ENCODE measurements around the gene AGO1. TPM values are rescaled to one million over a fixed set of nuclear protein-coding genes. Genes with fewer than 3 reads are reported as not detected.

Gene AGO1
- total and polyA plus RNA-seq, 2 of the 8 experiments (the other 6 are each of a cell fraction or from before 2014, with no cell fraction given): 15.1 to 73.7 TPM

- no peak overlapping the region; a peak in 1 of 4 replicates for H3K4me2 ChIP-seq (ENCODE audit: insufficient read depth in 1 of 2, low read depth in 2 of 2, low read length in 2 of 2)
- H2BK5ac ChIP-seq (ENCODE audit: low read depth, low read length): no peak overlapping the region
- H4K91ac ChIP-seq (replicated peaks; ENCODE audit: insufficient read length, low read length): no peak overlapping the region
- no peak overlapping the region for H3K4me3 ChIP-seq (ENCODE audit: extremely low read depth in 1 of 4, insufficient read depth in 2 of 4, low read depth in 3 of 4, low read length in 4 of 4)
- no peaks in the 10 kb centered on the region for H3K9me3 ChIP-seq (ENCODE audit: insufficient read depth in 2 of 2, low read depth in 1 of 2, low read length in 1 of 2)
- no peak overlapping the region for H2AFZ ChIP-seq (ENCODE audit: low read length)
- no peak overlapping the region for H4K5ac ChIP-seq (ENCODE audit: insufficient read length, low read depth, low read length)
- H4K20me1 ChIP-seq (replicated peaks in 1 of 2; ENCODE audit: control insufficient read depth in 1 of 2, insufficient read depth in 2 of 2, low read length in 2 of 2): peaks cover 3 to 11% of the 10 kb centered on the region in 2 experiments
- no peak overlapping the region for H2BK20ac ChIP-seq (ENCODE audit: low read length)
- no peak overlapping the region for H3K4ac ChIP-seq (replicated peaks; ENCODE audit: insufficient read length, low read depth, low read length)
- H3K79me1 ChIP-seq (ENCODE audit: low read depth, low read length): peaks cover 4% of the 10 kb centered on the region
- CTCF ChIA-PET (ENCODE audit: partially characterized antibody): interaction anchor here (0.9 to 3.4 kb wide), 9 partner anchors 9 to 155 kb away, joined by 3 to 22 read pairs (median 9); no protein-coding TSS in a partner anchor
- no peak overlapping the region for H2AK5ac ChIP-seq (ENCODE audit: low read depth, low read length)
- peaks cover 9 to 23% (median 22%) of the 10 kb centered on the region in 4 experiments for H3K4me1 ChIP-seq (replicated peaks in 1 of 4; ENCODE audit: control insufficient read depth in 3 of 4, insufficient read depth in 4 of 4, low read length in 3 of 4)
- H3K14ac ChIP-seq (ENCODE audit: insufficient read length): no peak overlapping the region
- no peak overlapping the region for H3K18ac ChIP-seq (ENCODE audit: extremely low read depth, low read length)
- H2BK12ac ChIP-seq (ENCODE audit: low read depth, low read length): no peak overlapping the region
- POLR2A ChIA-PET (ENCODE audit: partially characterized antibody): interaction anchor here (3.2 kb wide), 1 partner anchor 49 kb away, joined by 19 read pairs; the partner anchor contains the start of gene AGO3
- peaks cover 9% of the 10 kb centered on the region for H3K23me2 ChIP-seq (ENCODE audit: low read depth, low read length)
- peaks cover 0 to 5% (median 2%) of the 10 kb centered on the region in 4 experiments; a peak in 2 of 7 replicates for H3K27me3 ChIP-seq (replicated peaks in 1 of 4; ENCODE audit: control insufficient read depth in 3 of 4, extremely low read depth in 1 of 4, insufficient read depth in 3 of 4, low read length in 3 of 4)
- no peak for FAIRE-seq
- H2BK15ac ChIP-seq (ENCODE audit: low read length): no peak overlapping the region
- TF ChIP-seq ZNF274 (IDR thresholded peaks at IDR 0.05; ENCODE audit: borderline replicate concordance, extremely low read depth, low read length) (no peak), SP2 (IDR thresholded peaks at IDR 0.05; ENCODE audit: low read length) (no peak), TCF12 (IDR thresholded peaks at IDR 0.05; ENCODE audit: low read depth, low read length) (no peak), CREB1 (IDR thresholded peaks at IDR 0.05) (no peak), SP4 (IDR thresholded peaks at IDR 0.05; ENCODE audit: low read length) (no peak), TEAD4 (IDR thresholded peaks at IDR 0.05; ENCODE audit: low read depth, low read length) (no peak), CEBPB (IDR thresholded peaks at IDR 0.05; ENCODE audit: low read depth, low read length) (no peak), EP300 (IDR thresholded peaks at IDR 0.05; ENCODE audit: borderline replicate concordance in 1 of 2, low read depth in 2 of 2, low read length in 2 of 2) (no peak), SP1 (IDR thresholded peaks at IDR 0.05; ENCODE audit: low read depth, low read length) (no peak), TBP (IDR thresholded peaks at IDR 0.05; ENCODE audit: low read depth, low read length) (no peak), BACH1 (IDR thresholded peaks at IDR 0.05; ENCODE audit: low read length) (no peak)
- TF ChIP-seq, protein P1, sequence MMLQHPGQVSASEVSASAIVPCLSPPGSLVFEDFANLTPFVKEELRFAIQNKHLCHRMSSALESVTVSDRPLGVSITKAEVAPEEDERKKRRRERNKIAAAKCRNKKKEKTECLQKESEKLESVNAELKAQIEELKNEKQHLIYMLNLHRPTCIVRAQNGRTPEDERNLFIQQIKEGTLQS (IDR thresholded peaks at IDR 0.05; ENCODE audit: insufficient read depth, low read depth, low read length): no peak
- TF ChIP-seq, protein P2, sequence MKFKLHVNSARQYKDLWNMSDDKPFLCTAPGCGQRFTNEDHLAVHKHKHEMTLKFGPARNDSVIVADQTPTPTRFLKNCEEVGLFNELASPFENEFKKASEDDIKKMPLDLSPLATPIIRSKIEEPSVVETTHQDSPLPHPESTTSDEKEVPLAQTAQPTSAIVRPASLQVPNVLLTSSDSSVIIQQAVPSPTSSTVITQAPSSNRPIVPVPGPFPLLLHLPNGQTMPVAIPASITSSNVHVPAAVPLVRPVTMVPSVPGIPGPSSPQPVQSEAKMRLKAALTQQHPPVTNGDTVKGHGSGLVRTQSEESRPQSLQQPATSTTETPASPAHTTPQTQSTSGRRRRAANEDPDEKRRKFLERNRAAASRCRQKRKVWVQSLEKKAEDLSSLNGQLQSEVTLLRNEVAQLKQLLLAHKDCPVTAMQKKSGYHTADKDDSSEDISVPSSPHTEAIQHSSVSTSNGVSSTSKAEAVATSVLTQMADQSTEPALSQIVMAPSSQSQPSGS (IDR thresholded peaks at IDR 0.05; ENCODE audit: low read length): no peak
- H4K8ac ChIP-seq (ENCODE audit: extremely low read depth, insufficient read depth, low read length): no peak overlapping the region
- WGBS, 2 experiments (ENCODE audit: extremely low coverage in 1 of 2, insufficient coverage in 1 of 2, insufficient read length in 1 of 2, insufficient replicate concordance in 2 of 2, low coverage in 1 of 2, low lambda C conversion rate in 2 of 2, missing lambda C conversion rate in 1 of 2): 82% methylated on average over 4 of the region's 4 CpGs; no CpG with 5 or more reads in 1 of the 2 experiments
- H3K23ac ChIP-seq (ENCODE audit: insufficient read length): no peak overlapping the region
- H3K56ac ChIP-seq (replicated peaks; ENCODE audit: insufficient read length, low read depth, low read length): no peak overlapping the region
- no peak overlapping the region for H3K9ac ChIP-seq (replicated peaks in 1 of 4; ENCODE audit: extremely low read depth in 1 of 4, low read depth in 3 of 4, low read length in 3 of 4)
- no peak for DNase-seq (ENCODE audit: low read depth in 1 of 2, low spot score in 2 of 2)
- H3K27ac ChIP-seq (ENCODE audit: low read depth, low read length): no peak overlapping the region
- H3K79me2 ChIP-seq (ENCODE audit: control insufficient read depth in 1 of 2, insufficient read depth in 2 of 2, low read length in 2 of 2): peaks cover 8 to 29% of the 10 kb centered on the region in 2 experiments
- no peak overlapping the region for H2BK120ac ChIP-seq (replicated peaks; ENCODE audit: low read depth, low read length)
- no peaks in the 10 kb centered on the region for H3K36me3 ChIP-seq (ENCODE audit: control insufficient read depth in 2 of 4, insufficient read depth in 4 of 4, low read length in 3 of 4)
Observed at GRCh38 chr1:35881850-35882273, 1.1 kb upstream of the AGO1 start.
